Liver (tissue), 9 donors: ENCODE measurements around the gene NME4. TPM values are rescaled to one million over a fixed set of nuclear protein-coding genes. Genes with fewer than 3 reads are reported as not detected.

ENCODE experiments used
- DNase-seq: peaks from one replicate; pipeline ENCODE4 v3.0.0-alpha.2; 2017; ENCODE audit warnings: low spot score
- H3K27ac ChIP-seq, 2 donors: one replicate each; pipeline ENCODE4 v1.7.0; 2013; ENCODE audit warnings: inconsistent platforms in 2 of 2, low read length in 2 of 2, control low read depth in 1 of 2, low read depth in 1 of 2, mild to moderate bottlenecking in 1 of 2
- H3K27me3 ChIP-seq, 4 donors: one replicate each; pipeline versions ENCODE4 v1.6.1 to v1.7.0; 2013; ENCODE audit warnings: low read length in 3 of 4, inconsistent platforms in 1 of 4, mild to moderate bottlenecking in 1 of 4, moderate library complexity in 1 of 4; ENCODE audit not compliant: control insufficient read depth in 4 of 4, insufficient read depth in 4 of 4
- H3K36me3 ChIP-seq, 4 donors: one replicate each; pipeline versions ENCODE4 v1.6.1 to v1.7.0; 2013; ENCODE audit warnings: low read length in 3 of 4, mild to moderate bottlenecking in 3 of 4, low read depth in 1 of 4, moderate library complexity in 1 of 4; ENCODE audit not compliant: control insufficient read depth in 4 of 4, insufficient read depth in 3 of 4
- H3K4me1 ChIP-seq, 4 donors: one replicate each; pipeline versions ENCODE4 v1.6.1 to v1.7.0; 2013; ENCODE audit warnings: low read length in 3 of 4, mild to moderate bottlenecking in 3 of 4, moderate library complexity in 1 of 4; ENCODE audit not compliant: control insufficient read depth in 4 of 4, insufficient read depth in 4 of 4
- H3K4me3 ChIP-seq, 3 donors: one replicate each; pipeline versions ENCODE4 v1.6.1 to v1.7.0; 2013; ENCODE audit warnings: low read length in 3 of 3, control low read depth in 1 of 3, low read depth in 1 of 3, mild to moderate bottlenecking in 1 of 3
- H3K9ac ChIP-seq, 2 donors: one replicate each; pipeline ENCODE4 v1.7.0; 2013; ENCODE audit warnings: low read length in 2 of 2, mild to moderate bottlenecking in 2 of 2, moderate library complexity in 2 of 2, control low read depth in 1 of 2, low read depth in 1 of 2
- H3K9me3 ChIP-seq, 4 donors: one replicate each; pipeline versions ENCODE4 v1.6.1 to v1.7.0; 2013; ENCODE audit warnings: low read length in 3 of 4; ENCODE audit not compliant: control insufficient read depth in 4 of 4
- ATF3 ChIP-seq: IDR thresholded peaks from 2 replicates; pipeline ENCODE4 v1.6.1; 2016; ENCODE audit warnings: antibody characterized with exemption
- CTCF ChIP-seq: fragments of 150-350 bp; IDR thresholded peaks from 2 replicates; pipeline ENCODE4 v1.5.1; 2017; ENCODE audit warnings: improper control_type of control experiment, low read depth, low read length; ENCODE audit not compliant: missing input control
- EGR1 ChIP-seq, 2 donors: IDR thresholded peaks; 2 replicates each; pipeline ENCODE4 v1.6.1; 2016 to 2018; ENCODE audit warnings: antibody characterized with exemption in 2 of 2, low read depth in 2 of 2
- FOXA1 ChIP-seq: IDR thresholded peaks from 2 replicates; pipeline ENCODE4 v1.6.1; 2016; ENCODE audit warnings: antibody characterized with exemption
- FOXA2 ChIP-seq: IDR thresholded peaks from 2 replicates; pipeline ENCODE4 v1.6.1; 2016; ENCODE audit warnings: antibody characterized with exemption
- GABPA ChIP-seq, 2 donors: IDR thresholded peaks in 1 of 2; conservative IDR thresholded peaks in 1 of 2; 2 replicates each; pipeline ENCODE4 v1.6.1; 2016; ENCODE audit warnings: antibody characterized with exemption in 2 of 2, mild to moderate bottlenecking in 1 of 2, moderate library complexity in 1 of 2
- HNF4A ChIP-seq, 2 donors: conservative IDR thresholded peaks; 2 replicates each; pipeline ENCODE4 v1.6.1; 2016; ENCODE audit warnings: antibody characterized with exemption in 2 of 2, mild to moderate bottlenecking in 2 of 2
- HNF4G ChIP-seq: IDR thresholded peaks from 2 replicates; pipeline ENCODE4 v1.6.1; 2016; ENCODE audit warnings: antibody characterized with exemption
- JUND ChIP-seq, 2 donors: IDR thresholded peaks; 2 replicates each; pipeline ENCODE4 v1.6.1; 2016; ENCODE audit warnings: antibody characterized with exemption in 2 of 2
- MAX ChIP-seq: IDR thresholded peaks from 2 replicates; pipeline ENCODE4 v1.6.1; 2016; ENCODE audit warnings: antibody characterized with exemption
- NR2F2 ChIP-seq: IDR thresholded peaks from 2 replicates; pipeline ENCODE4 v1.6.1; 2016; ENCODE audit warnings: antibody characterized with exemption
- RAD21 ChIP-seq, 2 donors: IDR thresholded peaks; 2 replicates each; pipeline ENCODE4 v1.6.1; 2016; ENCODE audit warnings: antibody characterized with exemption in 2 of 2, mild to moderate bottlenecking in 2 of 2
- REST ChIP-seq: IDR thresholded peaks from 2 replicates; pipeline ENCODE4 v1.6.1; 2016; ENCODE audit warnings: antibody characterized with exemption, mild to moderate bottlenecking
- RXRA ChIP-seq, 2 donors: IDR thresholded peaks; 2 replicates each; pipeline ENCODE4 v1.6.1; 2017 to 2018; ENCODE audit warnings: antibody characterized with exemption in 2 of 2, mild to moderate bottlenecking in 1 of 2
- SP1 ChIP-seq: IDR thresholded peaks from 2 replicates; pipeline ENCODE4 v1.6.1; 2018; ENCODE audit warnings: antibody characterized with exemption, mild to moderate bottlenecking
- TAF1 ChIP-seq: conservative IDR thresholded peaks from 2 replicates; pipeline ENCODE4 v1.6.1; 2016; ENCODE audit warnings: antibody characterized with exemption, mild to moderate bottlenecking
- YY1 ChIP-seq: IDR thresholded peaks from 2 replicates; pipeline ENCODE4 v1.6.1; 2016; ENCODE audit warnings: antibody characterized with exemption, mild to moderate bottlenecking
- ZBTB33 ChIP-seq: IDR thresholded peaks from 2 replicates; pipeline ENCODE4 v1.6.1; 2016; ENCODE audit warnings: antibody characterized with exemption
- WGBS: extraction: QIAGEN DNeasy Blood & Tissue Kit; methylation state at CpG from one replicate; pipeline ENCODE4 v1.1.7; 2013; 5-methylcytosine and 5-hydroxymethylcytosine counted together
- polyA plus RNA-seq, 2 donors: library from polyadenylated mRNA; stranded (reverse) in 1 of 2; unstranded in 1 of 2; fragments of 200-250 nt in 1 of 2; fragments of >200 nt in 1 of 2; fragmentation: Nextera tagmentation in 1 of 2; extraction: Ambion mirVana in 1 of 2; gene quantifications; one replicate each; pipeline versions ENCODE4 v1.2.1 to v1.2.3, GENCODE V29; 2013 to 2015
- total RNA-seq, 2 donors: library from RNA; depleted of rRNA; stranded (reverse); fragments of >200 nt; gene quantifications; one replicate each; pipeline ENCODE4 v1.2.3, GENCODE V29; 2014
- donor health status: healthy.
- donor health status: healthy.
- donor health status: healthy.
- donor health status: healthy.
- donor health status: healthy.

NME4 gene
- total and polyA plus RNA-seq, 4 donors = 39.2 to 118 (median 83.9) TPM

- Histone ChIP-seq H3K27ac (no peak overlapping the region), H3K4me1 (peaks cover 3 to 11% (median 6%) of the 10 kb centered on the region in 4 donors), H3K27me3 (no peaks in the 10 kb centered on the region), H3K9me3 (no peaks in the 10 kb centered on the region), H3K4me3 (no peak overlapping the region), H3K36me3 (peaks cover 0 to 12% (median 5%) of the 10 kb centered on the region in 4 donors), H3K9ac (no peak overlapping the region)
- TF ChIP-seq MAX (no peak), HNF4A (conservative IDR thresholded peaks at IDR 0.05) (no peak), REST (no peak), JUND (IDR thresholded peaks at IDR 0.05) (no peak), TAF1 (no peak), YY1 (no peak), FOXA1 (no peak), NR2F2 (no peak), ATF3 (no peak), HNF4G (no peak), ZBTB33 (no peak), CTCF (no peak), RAD21 (IDR thresholded peaks at IDR 0.05) (no peak), EGR1 (IDR thresholded peaks at IDR 0.05; ENCODE audit: low read depth in 2 of 2) (no peak), GABPA (IDR thresholded peaks at IDR 0.05 in 1 of 2, conservative IDR thresholded peaks at IDR 0.05 in 1 of 2) (no peak), RXRA (IDR thresholded peaks at IDR 0.05) (no peak)
- no peak for DNase-seq
- 83% methylated on average over 7 of the region's 7 CpGs for WGBS
These were observed 47.8 kb upstream of the NME4 start for GRCh38 chr16:349211-349610.

GRCh38 chr16:350203-350602 lies 46.8 kb upstream of the NME4 start:
- Histone ChIP-seq H3K4me1 (peaks cover 3 to 11% (median 6%) of the 10 kb centered on the region in 4 donors), H3K27me3 (no peaks in the 10 kb centered on the region), H3K9me3 (no peaks in the 10 kb centered on the region), H3K27ac (no peak overlapping the region), H3K4me3 (no peak overlapping the region), H3K9ac (no peak overlapping the region), H3K36me3 (peaks cover 0 to 9% (median 4%) of the 10 kb centered on the region in 4 donors)
- 85% methylated on average over 8 of the region's 8 CpGs for WGBS
- no peak for DNase-seq
- TF ChIP-seq EGR1 (IDR thresholded peaks at IDR 0.05; ENCODE audit: low read depth in 2 of 2) (no peak), FOXA1 (no peak), SP1 (no peak), JUND (IDR thresholded peaks at IDR 0.05) (no peak), MAX (no peak), YY1 (no peak), FOXA2 (no peak), RAD21 (IDR thresholded peaks at IDR 0.05) (no peak), NR2F2 (no peak), ATF3 (no peak), HNF4G (no peak), GABPA (IDR thresholded peaks at IDR 0.05 in 1 of 2, conservative IDR thresholded peaks at IDR 0.05 in 1 of 2) (no peak), HNF4A (conservative IDR thresholded peaks at IDR 0.05) (no peak), CTCF (no peak), TAF1 (no peak), ZBTB33 (no peak)
